Stimulated activated CD8-positive, alpha-beta memory T cell treated with anti-CD3 and anti-CD28 coated beads, Interleukin-7, amount 100 ng/mL, for 48 hours (primary cell): ENCODE data around the gene RHOT1.
"Not testable (repeated sequence)": the region's sequence is repeated elsewhere in the genome, so short reads cannot be mapped to it uniquely, and the experiment has no call there.

Source experiments
- DNase-seq, 2 donors: peaks; one replicate each; pipeline ENCODE4 v3.0.0-alpha.2; 2020; ENCODE audit warnings: low read depth in 1 of 2; ENCODE audit errors: extremely low read depth in 1 of 2

Gene RHOT1

GRCh38 chr17:32222621-32223020, 80.3 kb downstream of the RHOT1 start:
- DNase-seq = no peak

GRCh38 chr17:32223703-32224102, 81.4 kb downstream of the RHOT1 start:
- no peak for DNase-seq

GRCh38 chr17:32226886-32227285, 84.6 kb downstream of the RHOT1 start:
- no peak for DNase-seq

GRCh38 chr17:32227910-32228309, 85.6 kb downstream of the RHOT1 start:
- no peak for DNase-seq

- DNase-seq = no peak
Observed at GRCh38 chr17:32235588-32235987, 93.3 kb downstream of the RHOT1 start.

GRCh38 chr17:32239456-32239855, 97.2 kb downstream of the RHOT1 start:
- no peak for DNase-seq

- DNase-seq = no peak
Observed at GRCh38 chr17:32240750-32241149, 98.4 kb downstream of the RHOT1 start.

GRCh38 chr17:32241640-32242039, 99.3 kb downstream of the RHOT1 start:
- no peak for DNase-seq

- no peak for DNase-seq
Observed at GRCh38 chr17:32249475-32249874, 107.2 kb downstream of the RHOT1 start.

- peak in 1 of 2 donors; percentile 58 for DNase-seq
Observed at GRCh38 chr17:32253117-32253611, 110.9 kb downstream of the RHOT1 start.

- DNase-seq = no peak
Observed at GRCh38 chr17:32256012-32256700, 113.9 kb downstream of the RHOT1 start.

GRCh38 chr17:32256701-32257019, 114.4 kb downstream of the RHOT1 start:
- DNase-seq = no peak

GRCh38 chr17:32258383-32259140, 116.3 kb downstream of the RHOT1 start:
- DNase-seq = no peak

GRCh38 chr17:32259586-32259985, 117.3 kb downstream of the RHOT1 start:
- DNase-seq = no peak

GRCh38 chr17:32261417-32261736, 119.1 kb downstream of the RHOT1 start:
- no peak for DNase-seq

- DNase-seq = no peak
Observed at GRCh38 chr17:32261936-32262510, 119.7 kb downstream of the RHOT1 start.

GRCh38 chr17:32263515-32263914, 121.2 kb downstream of the RHOT1 start:
- not testable (repeated sequence) for DNase-seq

GRCh38 chr17:32264140-32264799, 122.0 kb downstream of the RHOT1 start:
- no peak for DNase-seq

GRCh38 chr17:32264823-32265191, 122.5 kb downstream of the RHOT1 start:
- no peak for DNase-seq

- DNase-seq = no peak
Observed at GRCh38 chr17:32265192-32265923, 123.1 kb downstream of the RHOT1 start, which contains the start of gene RHBDL3. Gene RHBDL3 (plus strand): TSS chr17:32265832. CDS start chr17:32266190, 358 bp downstream.

- no peak for DNase-seq
Observed at GRCh38 chr17:32266051-32266388, 123.7 kb downstream of the RHOT1 start.
